CD14-positive monocyte (primary cell): ENCODE measurements around the gene CGNL1. TPM values are rescaled to one million over a fixed set of nuclear protein-coding genes. Genes with fewer than 3 reads are reported as not detected.

Source experiments
- DNase-seq, 3 donors: peaks; one replicate each; pipeline ENCODE4 v3.0.0-alpha.2; 2011 to 2022
- H2AFZ ChIP-seq: 2 replicates; pipeline ENCODE4 v1.6.0; 2012; ENCODE audit warnings: mild to moderate bottlenecking, low read depth, low read length, inconsistent platforms; ENCODE audit not compliant: insufficient read depth, poor library complexity, severe bottlenecking
- H3K27ac ChIP-seq, 2 donors: 1 replicate in 1 of 2; 2 replicates in 1 of 2; pipeline ENCODE4 v1.5.1; 2012 to 2013; ENCODE audit warnings: low read length in 2 of 2, control low read depth in 1 of 2, inconsistent platforms in 1 of 2, low read depth in 1 of 2, mild to moderate bottlenecking in 1 of 2
- H3K27me3 ChIP-seq, 2 donors: one replicate each; pipeline versions ENCODE4 v1.6.0 to v1.6.1; 2011 to 2013; ENCODE audit warnings: low read length in 2 of 2; ENCODE audit not compliant: control insufficient read depth in 2 of 2, insufficient read depth in 2 of 2
- H3K36me3 ChIP-seq, 2 donors: replicated peaks in 1 of 2; 1 replicate in 1 of 2; 2 replicates in 1 of 2; pipeline versions ENCODE4 v1.5.1 to v1.6.1; 2012 to 2013; ENCODE audit warnings: low read length in 2 of 2, control low read depth in 1 of 2, inconsistent platforms in 1 of 2, mild to moderate bottlenecking in 1 of 2; ENCODE audit not compliant: insufficient read depth in 2 of 2, control insufficient read depth in 1 of 2
- H3K4me1 ChIP-seq, 2 donors: 1 replicate in 1 of 2; 2 replicates in 1 of 2; pipeline versions ENCODE4 v1.5.1 to v1.6.1; 2012 to 2013; ENCODE audit warnings: low read length in 2 of 2, control low read depth in 1 of 2, inconsistent platforms in 1 of 2, mild to moderate bottlenecking in 1 of 2, moderate library complexity in 1 of 2; ENCODE audit not compliant: insufficient read depth in 2 of 2, control insufficient read depth in 1 of 2
- H3K4me2 ChIP-seq: replicated peaks from 2 replicates; pipeline ENCODE3; 2012; ENCODE audit warnings: low read length, moderate library complexity, mild to moderate bottlenecking; ENCODE audit not compliant: poor library complexity, severe bottlenecking; ENCODE audit errors: extremely low read depth
- H3K4me3 ChIP-seq, 3 experiments: fragments of 200-600 bp in 1 of 3; sonication (generic) in 1 of 3; replicated peaks in 1 of 3; 1 replicate in 2 of 3; 2 replicates in 1 of 3; pipeline ENCODE4 v1.5.1; 2011 to 2013; ENCODE audit warnings: low read length in 3 of 3, mild to moderate bottlenecking in 3 of 3, control low read depth in 2 of 3, low read depth in 2 of 3, inconsistent platforms in 1 of 3, moderate library complexity in 1 of 3
- H3K79me2 ChIP-seq: 2 replicates; pipeline ENCODE4 v1.6.0; 2012; ENCODE audit warnings: mild to moderate bottlenecking, control low read depth, inconsistent platforms, low read length, moderate library complexity; ENCODE audit not compliant: insufficient read depth
- H3K9ac ChIP-seq: 2 replicates; pipeline ENCODE4 v1.6.0; 2017; ENCODE audit warnings: low read length, mild to moderate bottlenecking; ENCODE audit not compliant: insufficient read depth, poor library complexity, severe bottlenecking
- H3K9me3 ChIP-seq, 2 donors: replicated peaks in 1 of 2; 1 replicate in 1 of 2; 2 replicates in 1 of 2; pipeline versions ENCODE4 v1.5.1 to v1.6.1; 2012 to 2013; ENCODE audit warnings: low read length in 2 of 2, control low read depth in 1 of 2; ENCODE audit not compliant: control insufficient read depth in 1 of 2, insufficient read depth in 1 of 2
- H4K20me1 ChIP-seq: 2 replicates; pipeline ENCODE4 v1.6.0; 2012; ENCODE audit warnings: mild to moderate bottlenecking, low read length, control low read depth, moderate library complexity; ENCODE audit not compliant: insufficient read depth
- H3K27ac Mint-ChIP-seq, 7 donors: one replicate each; pipeline ENCODE4 v1.8.0; 2020; ENCODE audit warnings: mild to moderate bottlenecking in 7 of 7, mixed read lengths in 7 of 7, moderate library complexity in 6 of 7, inconsistent platforms in 2 of 7
- H3K27me3 Mint-ChIP-seq, 3 donors: one replicate each; pipeline ENCODE4 v1.8.0; 2021 to 2022; ENCODE audit warnings: low read depth in 3 of 3, mild to moderate bottlenecking in 3 of 3, mixed read lengths in 3 of 3, moderate library complexity in 3 of 3, inconsistent platforms in 1 of 3
- H3K36me3 Mint-ChIP-seq, 2 donors: one replicate each; pipeline ENCODE4 v1.8.0; 2020; ENCODE audit warnings: mixed read lengths in 2 of 2, inconsistent platforms in 1 of 2, mild to moderate bottlenecking in 1 of 2
- H3K4me1 Mint-ChIP-seq: one replicate; pipeline ENCODE4 v1.8.0; 2020; ENCODE audit warnings: mild to moderate bottlenecking, mixed read lengths
- H3K4me3 Mint-ChIP-seq, 2 donors: one replicate each; pipeline ENCODE4 v1.8.0; 2020; ENCODE audit warnings: mild to moderate bottlenecking in 2 of 2, mixed read lengths in 2 of 2, moderate library complexity in 1 of 2
- H3K9me3 Mint-ChIP-seq, 7 donors: one replicate each; pipeline ENCODE4 v1.8.0; 2020 to 2022; ENCODE audit warnings: mixed read lengths in 7 of 7, mild to moderate bottlenecking in 6 of 7, moderate library complexity in 6 of 7, inconsistent platforms in 2 of 7
- CTCF ChIP-seq: fragments of 200-600 bp; IDR thresholded peaks from one replicate; pipeline ENCODE4 v1.8.0; 2022; ENCODE audit warnings: antibody characterized with exemption, mild to moderate bottlenecking
- WGBS: methylation state at CpG from one replicate; pipeline ENCODE4 v1.1.5; 2013; ENCODE audit warnings: missing lambda C conversion rate; ENCODE audit not compliant: insufficient coverage; 5-methylcytosine and 5-hydroxymethylcytosine counted together
- intact Hi-C, 2 donors: fragments of 100-400 bp; cut with micrococcal nuclease; formaldehyde crosslinking; loops; one replicate each; pipeline versions ENCODE4 v1.15.0 to v1.15.1; 2023
- polyA plus RNA-seq, 3 donors: library from polyadenylated mRNA; depleted of rRNA in 1 of 3; unstranded in 2 of 3; stranded (reverse) in 1 of 3; fragments of 300-500 nt in 2 of 3; fragments of >200 nt in 1 of 3; fragmentation: Illumina TruSeq in 2 of 3; gene quantifications; 1 replicate in 2 of 3; 2 replicates in 1 of 3; pipeline ENCODE4 v1.2.3, GENCODE V29; 2012 to 2021

CGNL1 gene
- polyA plus RNA-seq, 3 donors, result not detected

- no peaks in the 10 kb centered on the region for H3K27me3 Mint-ChIP-seq
- TF ChIP-seq CTCF, result no peak
- Histone ChIP-seq H3K4me1 (no peaks in the 10 kb centered on the region), H3K79me2 (no peaks in the 10 kb centered on the region), H2AFZ (no peak overlapping the region), H3K27ac (no peak overlapping the region), H3K9me3 (no peaks in the 10 kb centered on the region), H3K4me3 (no peak overlapping the region), H3K36me3 (no peaks in the 10 kb centered on the region), H4K20me1 (no peaks in the 10 kb centered on the region), H3K4me2 (no peak overlapping the region), H3K27me3 (no peaks in the 10 kb centered on the region), H3K9ac (no peak overlapping the region)
- intact Hi-C loops, result no loop called here
- H3K4me3 Mint-ChIP-seq, result no peak overlapping the region
- no peak for DNase-seq
- no CpG with 5 or more reads among the region's 2 CpGs for WGBS
- peaks cover 0 to 8% (median 3%) of the 10 kb centered on the region in 7 donors for H3K9me3 Mint-ChIP-seq
- no peak overlapping the region for H3K27ac Mint-ChIP-seq
- H3K4me1 Mint-ChIP-seq, result no peaks in the 10 kb centered on the region
- no peaks in the 10 kb centered on the region for H3K36me3 Mint-ChIP-seq
Measured at GRCh38 chr15:57393061-57393460, 16.8 kb downstream of the CGNL1 start.

DNA sequence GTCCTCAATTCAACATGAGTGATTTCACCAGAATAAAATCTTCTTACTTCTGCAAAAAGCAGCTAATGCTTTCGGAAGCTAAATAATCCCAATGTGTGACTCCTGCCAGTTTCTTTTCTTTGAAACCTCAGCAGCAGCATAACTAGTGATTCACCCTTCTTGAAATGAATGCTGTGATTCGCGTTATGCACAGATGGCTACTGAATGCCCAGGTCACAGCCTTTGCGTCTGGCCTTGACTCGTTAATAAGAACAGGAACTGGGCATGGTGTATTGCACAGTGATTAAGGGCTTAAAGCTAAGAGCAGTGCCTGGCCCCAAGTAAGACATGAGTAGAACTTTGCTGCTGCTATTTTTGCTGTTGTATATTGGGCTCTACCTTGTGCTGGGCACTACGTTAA, 19.0 kb downstream of the CGNL1 start:
- Histone ChIP-seq H4K20me1 (no peaks in the 10 kb centered on the region), H3K4me2 (no peak overlapping the region), H3K4me1 (no peaks in the 10 kb centered on the region), H2AFZ (no peak overlapping the region), H3K9ac (no peak overlapping the region), H3K27me3 (no peaks in the 10 kb centered on the region), H3K27ac (no peak overlapping the region), H3K36me3 (no peaks in the 10 kb centered on the region), H3K79me2 (no peaks in the 10 kb centered on the region), H3K9me3 (no peaks in the 10 kb centered on the region), H3K4me3 (no peak overlapping the region)
- no peak for DNase-seq
- Mint-ChIP-seq H3K27ac (no peak overlapping the region), H3K4me1 (no peaks in the 10 kb centered on the region), H3K36me3 (no peaks in the 10 kb centered on the region), H3K9me3 (peaks cover 0 to 8% (median 3%) of the 10 kb centered on the region in 7 donors), H3K4me3 (no peak overlapping the region), H3K27me3 (no peaks in the 10 kb centered on the region)
- WGBS, result 83% methylated on average over 5 of the region's 6 CpGs
- intact Hi-C loops, result no loop called here
- TF ChIP-seq CTCF, result no peak
